Hepatocyte (in vitro differentiated cells): ENCODE measurements around the gene ZNF3.

ENCODE experiments used
- EZH2 ChIP-seq: fragments of 200-600 bp; sonication (generic); IDR thresholded peaks from 2 replicates; pipeline ENCODE4 v1.6.1; 2016; ENCODE audit warnings: antibody characterized with exemption, mild to moderate bottlenecking, borderline replicate concordance
- EZH2phosphoT487 ChIP-seq: fragments of 200-600 bp; sonication (generic); IDR thresholded peaks from one replicate; pipeline ENCODE4 v1.6.1; 2018; ENCODE audit warnings: antibody characterized with exemption, mild to moderate bottlenecking, low read depth, moderate library complexity; ENCODE audit not compliant: unreplicated experiment, severe bottlenecking
- TF ChIP-seq, protein P1 (sequence below): fragments of 200-600 bp; sonication (generic); IDR thresholded peaks from 2 replicates; pipeline ENCODE4 v1.5.1; 2016; ENCODE audit warnings: antibody characterized with exemption, mild to moderate bottlenecking; ENCODE audit not compliant: poor library complexity

GRCh38 chr7:100059251-100059739 is 22.2 kb downstream of the ZNF3 start:
- TF ChIP-seq, protein P1, sequence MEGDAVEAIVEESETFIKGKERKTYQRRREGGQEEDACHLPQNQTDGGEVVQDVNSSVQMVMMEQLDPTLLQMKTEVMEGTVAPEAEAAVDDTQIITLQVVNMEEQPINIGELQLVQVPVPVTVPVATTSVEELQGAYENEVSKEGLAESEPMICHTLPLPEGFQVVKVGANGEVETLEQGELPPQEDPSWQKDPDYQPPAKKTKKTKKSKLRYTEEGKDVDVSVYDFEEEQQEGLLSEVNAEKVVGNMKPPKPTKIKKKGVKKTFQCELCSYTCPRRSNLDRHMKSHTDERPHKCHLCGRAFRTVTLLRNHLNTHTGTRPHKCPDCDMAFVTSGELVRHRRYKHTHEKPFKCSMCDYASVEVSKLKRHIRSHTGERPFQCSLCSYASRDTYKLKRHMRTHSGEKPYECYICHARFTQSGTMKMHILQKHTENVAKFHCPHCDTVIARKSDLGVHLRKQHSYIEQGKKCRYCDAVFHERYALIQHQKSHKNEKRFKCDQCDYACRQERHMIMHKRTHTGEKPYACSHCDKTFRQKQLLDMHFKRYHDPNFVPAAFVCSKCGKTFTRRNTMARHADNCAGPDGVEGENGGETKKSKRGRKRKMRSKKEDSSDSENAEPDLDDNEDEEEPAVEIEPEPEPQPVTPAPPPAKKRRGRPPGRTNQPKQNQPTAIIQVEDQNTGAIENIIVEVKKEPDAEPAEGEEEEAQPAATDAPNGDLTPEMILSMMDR = no peak
- TF ChIP-seq EZH2phosphoT487 (no peak), EZH2 (no peak)
